HG02840 (cell line): ENCODE results near the gene ASTN2.

Experiments used
- ATAC-seq: cut with Tn5 transposase; IDR thresholded peaks from one replicate; pipeline ENCODE4 v1.9.1; 2021; ENCODE audit warnings: mild to moderate bottlenecking, moderate library complexity, moderate number of reproducible peaks; ENCODE audit not compliant: unreplicated experiment, low FRiP score

ASTN2 gene

GRCh38 chr9:116483622-116484491, 931.0 kb downstream of the ASTN2 start:
- no peak for ATAC-seq

GRCh38 chr9:116482740-116483139, 932.1 kb downstream of the ASTN2 start:
- ATAC-seq, result no peak

- no peak for ATAC-seq
Measured at GRCh38 chr9:116480700-116481099, 934.2 kb downstream of the ASTN2 start.

GRCh38 chr9:116479967-116480366, 934.9 kb downstream of the ASTN2 start:
- ATAC-seq, result no peak

- ATAC-seq, result no peak
Measured at GRCh38 chr9:116479056-116479544, 935.8 kb downstream of the ASTN2 start.

GRCh38 chr9:116477584-116478141, 937.2 kb downstream of the ASTN2 start:
- ATAC-seq, result no peak

- ATAC-seq, result no peak
Measured at GRCh38 chr9:116476935-116477381, 937.9 kb downstream of the ASTN2 start.

- no peak for ATAC-seq
Measured at GRCh38 chr9:116476002-116476401, 938.9 kb downstream of the ASTN2 start.

- no peak for ATAC-seq
Measured at GRCh38 chr9:116475201-116475600, 939.7 kb downstream of the ASTN2 start.

- no peak for ATAC-seq
Measured at GRCh38 chr9:116471944-116472506, 942.8 kb downstream of the ASTN2 start.

GRCh38 chr9:116471093-116471906, 943.6 kb downstream of the ASTN2 start:
- ATAC-seq, result no peak

GRCh38 chr9:116468793-116469527, 945.9 kb downstream of the ASTN2 start:
- ATAC-seq, result no peak

GRCh38 chr9:116468369-116468768, 946.5 kb downstream of the ASTN2 start:
- ATAC-seq, result no peak

- no peak for ATAC-seq
Measured at GRCh38 chr9:116467740-116468351, 947.0 kb downstream of the ASTN2 start.

GRCh38 chr9:116466271-116467235, 948.3 kb downstream of the ASTN2 start:
- ATAC-seq, result no peak

GRCh38 chr9:116465576-116466270, 949.1 kb downstream of the ASTN2 start:
- no peak for ATAC-seq

GRCh38 chr9:116464987-116465571, 949.8 kb downstream of the ASTN2 start:
- no peak for ATAC-seq
